Loucy (cell line): ENCODE measurements around the gene ICAM1.

Experiments used
- EZH2phosphoT487 ChIP-seq: fragments of 200-600 bp; IDR thresholded peaks from 2 replicates; pipeline ENCODE4 v1.6.1; 2018; ENCODE audit warnings: antibody characterized with exemption, mild to moderate bottlenecking, moderate library complexity, borderline replicate concordance
- TF ChIP-seq, protein P1 (sequence below): fragments of 200-600 bp; sonication (generic); conservative IDR thresholded peaks from 2 replicates; pipeline ENCODE4 v1.5.1; 2014; ENCODE audit warnings: mild to moderate bottlenecking, antibody characterized with exemption, low read length

DNA sequence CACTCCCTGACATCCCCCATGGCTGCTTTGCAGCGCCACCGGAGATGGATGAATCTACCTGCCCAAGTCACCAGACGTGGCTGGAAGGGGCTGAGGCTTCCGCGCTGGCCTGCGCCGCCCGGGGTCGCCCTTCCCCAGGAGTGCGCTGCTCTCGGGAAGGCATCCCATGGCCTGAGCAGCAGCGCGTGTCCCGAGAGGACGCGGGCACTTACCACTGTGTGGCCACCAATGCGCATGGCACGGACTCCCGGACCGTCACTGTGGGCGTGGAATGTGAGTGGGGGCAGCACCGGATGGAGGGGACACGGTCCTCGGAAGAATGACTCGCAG is 23.4 kb downstream of the ICAM1 start:
- TF ChIP-seq EZH2phosphoT487, result no peak
- TF ChIP-seq, protein P1, sequence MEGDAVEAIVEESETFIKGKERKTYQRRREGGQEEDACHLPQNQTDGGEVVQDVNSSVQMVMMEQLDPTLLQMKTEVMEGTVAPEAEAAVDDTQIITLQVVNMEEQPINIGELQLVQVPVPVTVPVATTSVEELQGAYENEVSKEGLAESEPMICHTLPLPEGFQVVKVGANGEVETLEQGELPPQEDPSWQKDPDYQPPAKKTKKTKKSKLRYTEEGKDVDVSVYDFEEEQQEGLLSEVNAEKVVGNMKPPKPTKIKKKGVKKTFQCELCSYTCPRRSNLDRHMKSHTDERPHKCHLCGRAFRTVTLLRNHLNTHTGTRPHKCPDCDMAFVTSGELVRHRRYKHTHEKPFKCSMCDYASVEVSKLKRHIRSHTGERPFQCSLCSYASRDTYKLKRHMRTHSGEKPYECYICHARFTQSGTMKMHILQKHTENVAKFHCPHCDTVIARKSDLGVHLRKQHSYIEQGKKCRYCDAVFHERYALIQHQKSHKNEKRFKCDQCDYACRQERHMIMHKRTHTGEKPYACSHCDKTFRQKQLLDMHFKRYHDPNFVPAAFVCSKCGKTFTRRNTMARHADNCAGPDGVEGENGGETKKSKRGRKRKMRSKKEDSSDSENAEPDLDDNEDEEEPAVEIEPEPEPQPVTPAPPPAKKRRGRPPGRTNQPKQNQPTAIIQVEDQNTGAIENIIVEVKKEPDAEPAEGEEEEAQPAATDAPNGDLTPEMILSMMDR, result no peak
